BE2C (cell line): ENCODE data around the gene SLC9A3.

Source experiments
- DNase-seq: peaks from one replicate; pipeline ENCODE4 v3.0.0-alpha.2; 2020
- H3K27me3 ChIP-seq: fragments of 250-450 bp; sonication (Bioruptor Pico); 2 replicates; pipeline ENCODE4 v1.5.1; 2020; ENCODE audit warnings: mild to moderate bottlenecking
- H3K36me3 ChIP-seq: fragments of 250-450 bp; sonication (Bioruptor Pico); 2 replicates; pipeline ENCODE4 v1.5.1; 2020; ENCODE audit warnings: mild to moderate bottlenecking
- H3K4me1 ChIP-seq: fragments of 250-450 bp; sonication (Bioruptor Pico); 2 replicates; pipeline ENCODE4 v1.5.1; 2020
- H3K4me3 ChIP-seq: 2 replicates; pipeline ENCODE4 v1.5.1; 2011; ENCODE audit warnings: low read depth, low read length
- H3K9me3 ChIP-seq: fragments of 250-450 bp; sonication (Bioruptor Pico); 2 replicates; pipeline ENCODE4 v1.5.1; 2020
- TF ChIP-seq, protein P1 (sequence below): IDR thresholded peaks from 2 replicates; pipeline ENCODE4 v1.5.1; 2012; ENCODE audit warnings: mild to moderate bottlenecking, low read depth, low read length

Gene SLC9A3

DNA sequence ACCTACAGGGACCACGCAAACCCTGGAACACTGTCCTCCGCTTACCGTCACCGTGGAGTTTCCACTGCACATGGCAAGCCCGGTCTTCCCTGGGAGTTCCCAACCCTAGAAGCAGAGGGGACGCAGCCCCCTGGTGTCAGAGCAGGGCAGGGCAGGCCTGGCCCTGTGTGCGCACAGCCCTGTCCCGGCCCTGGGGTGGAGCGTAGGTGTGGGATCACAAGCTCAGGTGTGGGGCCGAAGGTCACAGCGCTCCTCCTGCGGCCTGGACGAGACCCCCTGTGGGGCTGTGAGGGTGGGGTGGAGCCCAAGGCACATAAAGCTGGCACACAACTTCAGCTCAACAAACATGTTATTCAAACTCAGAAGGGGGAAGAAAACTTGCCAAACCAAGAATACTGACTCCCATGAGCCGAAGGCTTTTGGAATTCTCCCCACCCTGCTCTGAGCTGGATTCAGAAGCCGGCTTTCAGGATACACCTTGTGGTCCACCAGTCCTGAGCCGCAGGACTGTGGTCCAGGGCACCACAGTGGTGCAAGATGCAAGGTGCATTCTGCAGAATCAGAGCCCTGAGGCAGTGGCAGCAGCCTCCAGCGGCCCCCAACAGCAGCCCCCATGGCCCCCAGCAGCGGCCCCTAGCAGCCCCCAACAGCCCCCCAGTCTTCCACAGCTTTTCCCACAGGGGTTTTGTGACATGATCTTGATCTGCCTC lies 93.1 kb downstream of the SLC9A3 start:
- Histone ChIP-seq H3K4me3 (no peak overlapping the region), H3K9me3 (no peaks in the 10 kb centered on the region), H3K36me3 (no peaks in the 10 kb centered on the region), H3K27me3 (no peaks in the 10 kb centered on the region), H3K4me1 (no peaks in the 10 kb centered on the region)
- TF ChIP-seq, protein P1, sequence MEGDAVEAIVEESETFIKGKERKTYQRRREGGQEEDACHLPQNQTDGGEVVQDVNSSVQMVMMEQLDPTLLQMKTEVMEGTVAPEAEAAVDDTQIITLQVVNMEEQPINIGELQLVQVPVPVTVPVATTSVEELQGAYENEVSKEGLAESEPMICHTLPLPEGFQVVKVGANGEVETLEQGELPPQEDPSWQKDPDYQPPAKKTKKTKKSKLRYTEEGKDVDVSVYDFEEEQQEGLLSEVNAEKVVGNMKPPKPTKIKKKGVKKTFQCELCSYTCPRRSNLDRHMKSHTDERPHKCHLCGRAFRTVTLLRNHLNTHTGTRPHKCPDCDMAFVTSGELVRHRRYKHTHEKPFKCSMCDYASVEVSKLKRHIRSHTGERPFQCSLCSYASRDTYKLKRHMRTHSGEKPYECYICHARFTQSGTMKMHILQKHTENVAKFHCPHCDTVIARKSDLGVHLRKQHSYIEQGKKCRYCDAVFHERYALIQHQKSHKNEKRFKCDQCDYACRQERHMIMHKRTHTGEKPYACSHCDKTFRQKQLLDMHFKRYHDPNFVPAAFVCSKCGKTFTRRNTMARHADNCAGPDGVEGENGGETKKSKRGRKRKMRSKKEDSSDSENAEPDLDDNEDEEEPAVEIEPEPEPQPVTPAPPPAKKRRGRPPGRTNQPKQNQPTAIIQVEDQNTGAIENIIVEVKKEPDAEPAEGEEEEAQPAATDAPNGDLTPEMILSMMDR, result peak; percentile 84
- DNase-seq, result peak; percentile 82

DNA sequence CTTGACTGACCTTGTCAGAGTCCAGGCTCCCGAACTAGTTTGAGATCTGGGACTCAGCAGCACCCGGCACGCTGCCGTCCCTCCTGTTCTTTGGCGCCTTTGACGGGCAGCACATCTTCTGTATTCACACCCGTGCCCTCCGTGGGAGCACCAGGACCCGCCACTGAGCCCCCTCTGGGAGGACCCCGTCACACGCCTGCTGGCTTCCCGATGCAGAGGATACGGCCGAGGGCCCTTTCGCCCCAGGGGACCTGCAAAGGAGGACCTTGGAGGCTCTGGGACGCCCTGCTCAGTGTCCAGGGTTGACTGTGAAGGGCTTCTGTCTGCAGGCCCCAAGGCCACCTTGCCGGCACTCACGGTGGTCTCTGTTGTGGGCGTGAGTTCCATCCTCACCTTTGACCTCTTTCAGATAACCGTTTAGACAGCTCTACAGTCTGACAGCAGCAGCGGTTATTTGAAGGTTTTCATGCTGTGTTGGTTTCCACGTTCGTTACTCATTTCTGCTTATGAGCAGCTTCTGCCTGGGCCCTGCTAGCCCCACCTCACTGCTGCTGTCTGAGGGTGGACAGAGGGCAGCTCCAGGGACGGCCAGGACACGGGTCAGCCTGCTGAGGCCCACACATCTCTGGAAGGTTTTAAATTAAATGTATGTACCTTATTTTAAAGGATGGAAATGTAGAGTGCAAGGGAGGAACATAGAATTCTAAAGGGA lies 93.9 kb downstream of the SLC9A3 start:
- H3K36me3 ChIP-seq, result no peaks in the 10 kb centered on the region
- no peak overlapping the region for H3K4me3 ChIP-seq
- no peak for DNase-seq
- no peaks in the 10 kb centered on the region for H3K4me1 ChIP-seq
- TF ChIP-seq, protein P1, result no peak
- no peaks in the 10 kb centered on the region for H3K27me3 ChIP-seq
- no peaks in the 10 kb centered on the region for H3K9me3 ChIP-seq

DNA sequence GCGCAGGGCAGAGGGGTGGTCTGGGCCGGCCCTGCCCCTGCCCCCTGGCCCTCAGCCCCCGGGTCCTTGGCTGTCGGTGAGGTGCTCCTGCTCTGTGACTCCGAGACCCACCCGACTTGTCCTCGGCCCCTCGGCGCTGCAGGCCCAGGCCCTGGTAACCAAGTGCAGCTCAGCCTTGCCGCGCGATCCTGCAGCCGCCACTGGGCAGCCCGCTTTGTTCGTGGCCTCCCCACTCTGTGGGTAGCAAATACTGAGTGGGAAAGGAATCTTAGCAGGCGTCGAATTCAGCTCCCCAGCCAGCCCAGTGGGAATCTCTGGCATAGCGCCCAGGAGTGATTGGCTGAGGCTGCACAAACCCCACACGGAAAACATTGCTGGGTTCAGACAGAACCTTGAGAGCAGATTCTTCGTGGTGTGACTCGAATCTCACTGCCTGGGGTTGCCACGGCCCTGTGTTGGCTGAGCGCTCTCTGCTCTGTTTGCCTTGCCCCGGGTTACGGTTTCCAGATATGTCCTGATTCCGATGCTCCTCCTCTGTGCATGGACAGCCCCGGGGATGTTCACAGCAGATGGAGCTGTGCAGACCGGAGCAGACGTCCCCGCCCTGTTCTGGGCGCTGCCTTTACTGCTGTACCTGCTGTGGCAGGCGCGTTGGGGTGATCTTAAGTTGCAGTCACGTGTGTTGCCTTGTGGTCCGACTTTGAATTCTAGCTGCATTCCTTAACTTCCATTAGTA lies 94.6 kb downstream of the SLC9A3 start:
- no peak overlapping the region for H3K4me3 ChIP-seq
- TF ChIP-seq, protein P1, result no peak
- no peaks in the 10 kb centered on the region for H3K27me3 ChIP-seq
- H3K36me3 ChIP-seq, result no peaks in the 10 kb centered on the region
- no peaks in the 10 kb centered on the region for H3K9me3 ChIP-seq
- DNase-seq, result peak; percentile 49
- H3K4me1 ChIP-seq, result no peaks in the 10 kb centered on the region

DNA sequence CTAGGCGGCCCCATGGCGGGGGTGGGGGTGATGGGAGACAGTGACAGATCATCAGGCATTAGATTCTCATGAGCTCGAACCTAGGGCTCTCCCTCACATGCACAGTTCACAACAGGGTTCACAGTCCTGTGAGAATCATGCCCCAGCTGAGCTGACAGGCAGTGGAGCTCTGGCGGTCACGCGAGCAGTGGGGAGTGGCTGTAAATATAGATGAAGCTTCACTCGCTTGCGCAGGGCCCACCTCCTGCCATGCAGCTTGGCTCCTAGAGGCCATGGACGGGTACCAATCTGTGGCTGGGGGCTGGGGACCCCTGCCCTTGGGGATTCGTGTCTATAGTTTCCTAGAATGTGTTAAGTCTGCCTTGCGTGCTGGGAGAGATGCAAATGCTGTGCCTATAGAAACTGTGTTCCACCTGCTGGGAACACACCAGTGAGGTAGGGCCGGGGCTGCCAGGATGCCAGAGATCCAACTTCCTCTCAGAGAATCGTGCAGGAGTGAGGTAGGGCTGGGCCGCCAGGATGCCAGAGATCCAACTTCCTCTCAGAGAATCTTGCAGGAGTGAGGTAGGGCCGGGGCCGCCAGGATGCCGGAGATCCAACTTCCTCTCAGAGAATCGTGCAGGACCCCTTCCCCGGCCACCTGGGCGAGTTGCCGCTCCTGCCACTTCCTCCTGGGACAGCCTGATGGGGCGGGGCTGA lies 95.3 kb downstream of the SLC9A3 start:
- H3K36me3 ChIP-seq, result no peaks in the 10 kb centered on the region
- DNase-seq, result no peak
- TF ChIP-seq, protein P1, result no peak
- H3K4me3 ChIP-seq, result no peak overlapping the region
- H3K4me1 ChIP-seq, result no peaks in the 10 kb centered on the region
- H3K9me3 ChIP-seq, result no peaks in the 10 kb centered on the region
- H3K27me3 ChIP-seq, result no peaks in the 10 kb centered on the region

DNA sequence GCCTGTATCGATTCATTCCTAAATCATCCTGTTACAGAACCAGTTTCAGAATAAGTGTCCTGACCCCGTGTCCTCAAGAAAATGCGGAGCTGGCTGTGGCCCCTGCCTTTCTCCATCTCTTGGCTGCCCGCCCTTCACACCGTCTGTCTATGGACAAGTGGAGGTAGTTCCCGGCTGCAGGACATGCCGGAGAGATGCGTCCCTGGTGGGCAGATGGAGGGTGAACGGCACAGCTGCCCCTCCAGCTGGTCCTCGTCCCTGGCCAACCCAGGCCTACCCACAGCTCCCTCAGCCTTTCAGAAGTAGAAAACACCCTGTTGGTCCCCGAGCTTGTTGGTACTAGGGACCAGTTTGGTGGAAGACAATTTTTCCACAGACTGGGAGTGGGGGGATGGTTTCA lies 96.0 kb downstream of the SLC9A3 start:
- Histone ChIP-seq H3K27me3 (no peaks in the 10 kb centered on the region), H3K9me3 (no peaks in the 10 kb centered on the region), H3K4me1 (no peaks in the 10 kb centered on the region), H3K4me3 (no peak overlapping the region), H3K36me3 (no peaks in the 10 kb centered on the region)
- no peak for DNase-seq
- TF ChIP-seq, protein P1, result no peak
